Breast epithelium (tissue), 3 donors: ENCODE results near the gene OBSCN.

ENCODE experiments used
- POLR2A ChIP-seq: fragments of 450-650 bp; IDR thresholded peaks from one replicate; pipeline ENCODE4 v1.6.1; 2016; ENCODE audit warnings: antibody characterized with exemption, mild to moderate bottlenecking, moderate library complexity
- TF ChIP-seq, protein P1 (sequence below), 3 donors: fragments of 450-650 bp; IDR thresholded peaks; one replicate each; pipeline ENCODE4 v1.5.1; 2016 to 2017; ENCODE audit warnings: antibody characterized with exemption in 3 of 3, mild to moderate bottlenecking in 3 of 3, moderate library complexity in 3 of 3

DNA sequence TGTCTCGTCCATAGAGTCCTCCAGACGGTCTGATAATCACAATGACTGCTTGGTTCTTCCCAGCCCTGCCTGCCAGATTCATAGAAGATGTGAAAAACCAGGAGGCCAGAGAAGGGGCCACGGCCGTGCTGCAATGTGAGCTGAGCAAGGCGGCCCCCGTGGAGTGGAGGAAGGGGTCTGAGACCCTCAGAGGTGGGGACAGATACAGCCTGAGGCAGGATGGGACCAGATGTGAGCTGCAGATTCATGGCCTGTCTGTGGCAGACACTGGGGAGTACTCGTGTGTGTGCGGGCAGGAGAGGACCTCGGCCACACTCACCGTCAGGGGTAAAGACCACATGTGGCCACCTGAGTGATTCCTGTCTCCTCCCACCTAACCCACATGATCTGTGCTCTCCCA is 86.9 kb downstream of the OBSCN start:
- TF ChIP-seq, protein P1, sequence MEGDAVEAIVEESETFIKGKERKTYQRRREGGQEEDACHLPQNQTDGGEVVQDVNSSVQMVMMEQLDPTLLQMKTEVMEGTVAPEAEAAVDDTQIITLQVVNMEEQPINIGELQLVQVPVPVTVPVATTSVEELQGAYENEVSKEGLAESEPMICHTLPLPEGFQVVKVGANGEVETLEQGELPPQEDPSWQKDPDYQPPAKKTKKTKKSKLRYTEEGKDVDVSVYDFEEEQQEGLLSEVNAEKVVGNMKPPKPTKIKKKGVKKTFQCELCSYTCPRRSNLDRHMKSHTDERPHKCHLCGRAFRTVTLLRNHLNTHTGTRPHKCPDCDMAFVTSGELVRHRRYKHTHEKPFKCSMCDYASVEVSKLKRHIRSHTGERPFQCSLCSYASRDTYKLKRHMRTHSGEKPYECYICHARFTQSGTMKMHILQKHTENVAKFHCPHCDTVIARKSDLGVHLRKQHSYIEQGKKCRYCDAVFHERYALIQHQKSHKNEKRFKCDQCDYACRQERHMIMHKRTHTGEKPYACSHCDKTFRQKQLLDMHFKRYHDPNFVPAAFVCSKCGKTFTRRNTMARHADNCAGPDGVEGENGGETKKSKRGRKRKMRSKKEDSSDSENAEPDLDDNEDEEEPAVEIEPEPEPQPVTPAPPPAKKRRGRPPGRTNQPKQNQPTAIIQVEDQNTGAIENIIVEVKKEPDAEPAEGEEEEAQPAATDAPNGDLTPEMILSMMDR (IDR thresholded peaks at IDR 0.05), result no peak
- no peak for TF ChIP-seq POLR2A
